Measurements from ENCODE around the gene FGF4.
"Not testable (repeated sequence)": the region's sequence is repeated elsewhere in the genome, so short reads cannot be mapped to it uniquely, and the experiment has no call there.

Gene FGF4

GRCh38 chr11:69771466-69771865, 3.7 kb downstream of the FGF4 start:
- no peak for DNase-seq

DNA sequence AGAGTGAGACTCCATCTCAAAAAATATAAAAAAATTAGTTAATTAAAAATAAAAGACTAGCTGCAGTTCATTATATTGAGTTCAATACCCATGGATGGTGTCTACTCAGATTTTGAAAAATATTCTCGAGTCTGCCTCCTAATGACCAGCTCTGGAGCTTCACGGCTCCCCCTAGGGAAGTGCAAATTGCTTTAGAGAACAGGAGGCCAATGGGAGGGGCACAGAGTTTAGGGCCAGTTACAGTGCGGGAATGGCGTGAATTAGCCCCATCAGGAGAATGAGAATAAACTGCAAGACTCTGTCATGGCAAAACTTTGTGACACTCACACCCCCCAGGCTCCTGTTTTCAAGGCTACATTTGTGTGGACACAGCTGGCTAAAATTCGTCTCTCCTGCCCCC, 4.6 kb downstream of the FGF4 start:
- no peak for DNase-seq

- no peak for DNase-seq
These were observed 9.6 kb downstream of the FGF4 start for GRCh38 chr11:69765498-69765995.

DNA sequence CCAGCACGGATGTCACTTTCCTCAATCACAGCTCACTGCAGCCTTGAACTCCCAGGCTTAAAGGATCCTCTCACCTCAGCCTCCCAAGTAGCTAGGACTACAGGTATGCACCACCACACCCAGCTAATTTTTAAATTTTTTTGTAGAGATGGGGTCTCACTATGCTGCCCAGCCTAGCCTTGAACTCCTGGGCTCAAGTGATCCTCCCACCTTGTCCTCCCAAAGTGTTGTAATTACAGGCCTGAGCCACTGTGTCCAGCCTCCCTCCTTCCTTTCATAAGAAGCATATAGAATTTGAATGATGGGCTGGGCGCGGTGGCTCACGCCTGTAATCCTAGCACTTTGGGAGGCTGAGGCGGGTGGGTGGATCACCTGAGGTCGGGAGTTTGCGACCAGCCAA, 10.2 kb downstream of the FGF4 start:
- not testable (repeated sequence) for DNase-seq

DNA sequence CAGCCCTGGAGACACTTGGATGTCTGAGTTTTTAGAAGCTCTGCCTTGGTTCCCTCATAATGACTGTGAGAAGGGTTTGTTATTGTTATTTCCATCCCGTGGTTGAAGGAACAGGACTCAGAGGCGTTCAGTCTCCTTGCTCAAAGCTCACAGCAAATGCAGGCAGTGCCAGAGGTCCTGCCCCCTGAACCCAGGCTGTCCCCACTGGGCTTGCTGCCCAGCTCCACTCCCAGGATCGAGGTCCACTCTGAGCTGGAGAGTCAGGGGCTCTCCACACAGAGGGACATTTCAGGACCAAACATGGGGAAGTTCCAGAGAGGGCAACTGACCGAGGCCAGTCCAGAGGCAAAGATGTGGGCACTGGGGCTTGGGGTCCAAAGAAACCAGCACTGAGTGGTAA, 14.8 kb downstream of the FGF4 start:
- no peak for DNase-seq

- DNase-seq = no peak
These were observed 22.3 kb downstream of the FGF4 start for GRCh38 chr11:69752890-69753289.

DNA sequence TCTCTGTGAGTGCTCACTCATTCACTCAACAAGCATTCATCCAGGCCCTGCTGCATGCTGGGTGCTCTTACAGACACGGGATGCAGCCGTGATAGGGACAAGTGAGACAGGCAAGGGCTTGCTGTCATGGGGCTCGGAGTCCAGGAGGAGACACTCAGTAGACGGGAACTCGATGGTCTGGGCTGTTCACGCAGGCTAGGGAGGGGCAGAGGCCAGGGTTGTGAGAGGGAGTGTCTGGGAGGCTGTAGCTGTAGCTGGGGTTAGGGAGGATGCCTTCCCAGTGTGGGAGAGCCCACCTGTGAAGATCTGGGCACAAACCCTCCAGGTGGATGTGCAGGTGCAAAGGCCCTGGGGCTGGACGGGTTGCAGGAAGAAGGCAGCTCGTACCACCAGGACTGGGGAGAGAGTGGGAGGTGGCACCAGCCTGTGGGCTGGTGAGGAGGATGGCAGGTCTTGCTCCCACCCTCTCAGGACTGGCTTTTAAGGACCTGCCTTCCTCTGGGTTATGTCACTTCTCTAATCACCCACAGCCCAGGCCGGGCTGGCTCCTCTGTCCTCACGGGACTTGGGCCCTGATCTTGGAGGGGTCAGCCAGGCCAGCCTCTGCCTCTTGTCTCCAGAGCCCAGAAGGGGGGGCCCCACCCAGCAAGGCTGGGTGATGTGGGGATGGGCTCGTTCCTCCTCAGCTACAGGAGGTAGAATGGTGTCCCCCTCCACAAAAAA, 24.1 kb downstream of the FGF4 start:
- DNase-seq = no peak

GRCh38 chr11:69750108-69750850, 24.9 kb downstream of the FGF4 start:
- no peak for DNase-seq

- no peak for DNase-seq
These were observed 26.5 kb downstream of the FGF4 start for GRCh38 chr11:69748637-69749036.

DNA sequence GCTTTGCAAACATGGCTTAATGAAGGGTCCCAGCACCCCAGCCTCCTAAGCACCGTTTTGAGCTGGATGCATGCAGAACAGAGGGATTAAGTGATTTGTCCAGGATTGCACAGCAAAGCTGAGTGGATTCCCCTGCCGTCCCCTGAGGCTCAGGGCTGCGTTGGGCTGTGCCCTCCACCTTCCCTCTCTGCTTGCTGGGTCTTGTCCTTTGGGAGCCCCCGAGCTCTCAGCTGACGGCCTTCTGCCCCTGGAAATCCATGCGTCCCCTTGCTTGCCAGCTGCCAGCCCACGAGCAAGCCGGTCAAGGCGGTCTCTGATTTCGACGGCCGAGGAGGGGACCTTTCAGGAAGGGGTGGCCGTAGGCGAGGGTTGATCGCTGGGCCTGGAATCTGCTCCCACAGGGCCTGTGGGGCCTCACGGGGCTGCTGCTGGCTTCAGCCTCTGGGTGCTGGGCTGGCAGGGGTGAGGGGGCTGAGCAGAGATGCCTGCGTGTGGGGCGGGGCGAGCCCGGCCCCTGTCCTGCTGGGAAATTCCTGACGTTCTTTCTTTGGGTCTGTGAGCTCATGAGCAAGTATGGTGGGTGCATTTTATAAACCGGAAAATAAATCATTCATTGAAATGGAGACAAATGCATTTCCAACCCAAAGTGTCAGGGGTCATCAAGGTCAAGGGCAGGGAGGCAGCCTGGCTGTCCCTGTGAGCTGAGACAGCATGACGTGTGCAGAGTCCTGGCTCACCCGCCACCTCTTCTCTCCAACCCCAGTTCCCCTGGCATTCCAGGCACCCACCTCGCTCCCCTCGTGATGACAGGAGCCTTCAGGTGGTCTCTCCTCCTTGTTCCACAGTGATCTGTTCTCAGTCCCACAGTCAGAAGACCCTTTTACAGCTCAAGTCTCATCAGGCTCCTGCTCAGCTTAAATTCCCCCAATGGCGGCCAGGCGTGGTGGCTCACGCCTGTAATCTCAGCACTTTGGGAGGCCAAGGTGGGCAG, 28.1 kb downstream of the FGF4 start:
- DNase-seq = no peak

GRCh38 chr11:69746140-69746539, 29.0 kb downstream of the FGF4 start:
- DNase-seq = no peak

- DNase-seq = no peak
These were observed 29.9 kb downstream of the FGF4 start for GRCh38 chr11:69745201-69745600.

DNA sequence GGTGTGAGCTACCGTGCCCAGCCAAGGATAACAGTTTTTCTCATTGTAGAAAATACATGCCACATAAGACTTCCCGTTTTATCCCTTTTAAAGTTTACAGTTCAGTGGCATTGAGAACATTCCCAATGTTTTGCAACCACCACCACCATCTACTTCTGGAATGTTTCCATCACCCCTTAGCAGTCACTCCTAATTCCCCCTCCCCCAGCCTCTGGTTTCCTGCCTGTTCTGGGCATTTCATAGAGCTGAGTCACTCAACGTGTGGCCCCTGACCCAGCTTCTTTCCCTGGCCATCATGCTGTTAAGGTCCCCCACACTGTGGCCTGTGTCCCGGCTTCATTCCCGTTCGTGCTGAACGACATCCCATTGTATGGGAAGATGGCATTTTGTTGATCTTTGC, 30.7 kb downstream of the FGF4 start:
- DNase-seq = no peak

- no peak for DNase-seq
These were observed 40.3 kb downstream of the FGF4 start for GRCh38 chr11:69734841-69735240.

DNA sequence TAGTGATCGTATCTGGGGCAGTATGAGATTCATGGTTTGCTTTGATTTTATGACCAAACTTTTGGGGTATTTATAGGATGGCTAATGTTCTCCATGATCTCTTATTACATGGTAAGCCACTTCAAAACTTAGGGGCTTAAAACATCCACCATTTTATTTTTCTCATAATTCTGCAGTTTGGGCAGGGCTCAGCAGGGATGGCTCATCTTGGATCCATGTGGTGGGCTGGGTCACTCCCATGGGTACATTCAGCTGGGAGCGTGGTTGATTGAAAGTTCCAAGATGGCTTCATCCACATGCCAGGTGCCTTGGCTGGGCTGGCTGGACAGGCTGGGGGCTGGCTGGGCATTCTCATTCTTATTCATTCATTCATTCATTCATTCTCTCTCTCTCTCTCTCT, 40.8 kb downstream of the FGF4 start:
- DNase-seq = no peak

DNA sequence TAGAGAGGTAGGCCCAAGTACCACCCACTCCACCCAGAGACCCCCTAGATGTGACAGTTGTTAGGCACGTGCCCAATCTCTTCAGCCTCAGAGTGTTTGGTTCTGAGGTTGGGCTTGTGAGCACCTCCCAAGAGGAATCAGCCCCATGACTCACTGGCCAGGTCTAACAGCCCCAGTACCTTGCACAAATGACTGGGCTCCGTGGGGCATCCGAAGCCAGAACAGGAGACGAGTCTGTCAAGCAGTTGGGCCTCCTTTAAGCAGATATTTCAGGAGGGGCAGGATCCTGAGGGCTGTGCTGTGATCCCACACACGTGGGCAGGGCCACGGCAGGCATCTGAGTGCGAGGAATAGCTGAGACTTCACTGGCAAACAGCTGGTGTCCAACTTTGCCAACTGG, 42.2 kb downstream of the FGF4 start:
- no peak for DNase-seq

DNA sequence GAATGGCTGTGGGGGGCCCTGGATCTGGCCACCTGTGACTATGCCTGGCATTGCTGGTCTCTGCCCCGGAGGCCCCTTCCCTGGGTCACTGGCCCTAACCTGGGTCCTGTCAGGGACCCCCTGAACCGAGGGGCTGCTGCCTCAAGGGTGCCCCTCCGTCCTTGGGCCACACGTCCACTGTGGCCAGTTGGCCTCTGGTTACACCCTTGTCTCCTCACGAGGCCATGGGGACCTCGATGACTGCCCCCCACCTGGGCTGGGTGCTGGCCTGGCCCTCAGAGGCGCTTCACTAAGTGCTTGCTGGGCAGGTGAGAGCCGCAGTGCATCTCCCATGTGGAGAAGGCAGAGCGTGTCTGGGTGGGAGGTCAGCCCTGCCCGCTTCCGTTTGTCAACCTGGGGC, 44.0 kb downstream of the FGF4 start:
- no peak for DNase-seq

DNA sequence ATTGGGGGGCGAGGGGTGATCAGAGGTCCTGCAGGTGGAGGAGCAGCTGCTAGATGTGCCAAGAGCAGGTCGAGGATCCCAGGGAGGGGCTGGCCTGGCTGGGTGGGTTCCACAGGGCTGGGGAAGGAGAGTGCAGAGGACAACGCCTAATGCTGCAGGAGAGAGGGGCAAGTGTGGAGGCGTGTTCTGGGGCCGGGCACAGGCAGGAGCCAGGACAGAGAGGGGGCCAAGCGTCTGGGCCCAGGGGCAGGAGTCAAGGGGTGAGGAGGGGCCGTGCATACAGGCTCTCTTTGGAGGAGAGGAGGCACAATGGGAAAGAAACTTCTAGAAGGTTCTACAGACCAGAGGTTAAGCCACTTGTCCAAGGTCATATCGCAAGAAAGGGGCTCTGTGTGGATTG, 44.6 kb downstream of the FGF4 start:
- no peak for DNase-seq

- DNase-seq = no peak
These were observed 45.9 kb downstream of the FGF4 start for GRCh38 chr11:69729252-69729651.

GRCh38 chr11:69727266-69727665, 47.9 kb downstream of the FGF4 start:
- DNase-seq = no peak

DNA sequence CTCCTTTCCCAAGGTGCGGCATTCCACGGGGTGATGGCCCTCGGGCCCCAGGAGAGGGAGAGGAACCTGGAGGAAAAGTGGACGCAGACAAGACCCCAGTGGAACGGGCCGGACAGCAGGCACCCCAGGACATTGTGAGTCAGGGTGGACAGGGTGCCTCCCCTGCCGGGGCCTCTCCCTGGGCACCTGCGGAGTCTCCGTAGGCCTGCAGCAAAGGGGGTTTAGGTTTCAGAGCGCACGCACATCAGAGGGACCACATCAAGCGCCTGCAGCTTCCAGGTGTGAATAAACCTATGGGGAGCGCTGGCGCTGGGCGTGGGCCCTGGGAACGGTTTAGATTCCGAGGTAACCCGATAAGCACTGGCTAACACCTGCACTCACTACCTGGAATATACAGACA, 48.7 kb downstream of the FGF4 start:
- no peak for DNase-seq

GRCh38 chr11:69726019-69726418, 49.1 kb downstream of the FGF4 start:
- no peak for DNase-seq

GRCh38 chr11:69721745-69722144, 53.4 kb downstream of the FGF4 start:
- no peak for DNase-seq

All from femur (tissue), 1 donor.